D341Med (cell line): ENCODE results near the gene ERBB4.

Source experiments
- DNase-seq: peaks from one replicate; pipeline ENCODE4 v3.0.0; 2012; ENCODE audit warnings: low spot score

ERBB4 gene

GRCh38 chr2:212428681-212429478, 109.7 kb downstream of the ERBB4 start:
- DNase-seq, result no peak

- DNase-seq, result no peak
Observed at GRCh38 chr2:212427638-212428037, 111.0 kb downstream of the ERBB4 start.

- no peak for DNase-seq
Observed at GRCh38 chr2:212426637-212427412, 111.8 kb downstream of the ERBB4 start.

DNA sequence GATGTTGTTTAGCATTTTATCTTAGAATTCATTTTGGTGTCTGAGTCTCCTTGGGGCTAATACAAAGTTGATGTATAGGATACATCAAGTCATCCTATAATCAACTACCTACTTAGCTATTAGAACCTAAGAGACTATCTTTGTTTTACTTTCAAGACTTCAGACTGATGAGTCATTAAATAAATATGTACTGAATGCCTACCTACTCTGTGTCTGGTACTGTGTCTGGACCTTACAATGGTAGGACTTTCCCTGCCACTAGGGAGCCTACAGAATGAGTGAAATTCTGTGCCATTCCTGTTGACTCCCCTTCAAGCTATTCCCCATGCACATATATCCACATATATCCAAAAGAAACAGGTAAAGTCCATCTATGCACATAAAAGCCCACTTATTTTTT, 114.5 kb downstream of the ERBB4 start:
- DNase-seq, result no peak

GRCh38 chr2:212423089-212423488, 115.5 kb downstream of the ERBB4 start:
- DNase-seq, result no peak

DNA sequence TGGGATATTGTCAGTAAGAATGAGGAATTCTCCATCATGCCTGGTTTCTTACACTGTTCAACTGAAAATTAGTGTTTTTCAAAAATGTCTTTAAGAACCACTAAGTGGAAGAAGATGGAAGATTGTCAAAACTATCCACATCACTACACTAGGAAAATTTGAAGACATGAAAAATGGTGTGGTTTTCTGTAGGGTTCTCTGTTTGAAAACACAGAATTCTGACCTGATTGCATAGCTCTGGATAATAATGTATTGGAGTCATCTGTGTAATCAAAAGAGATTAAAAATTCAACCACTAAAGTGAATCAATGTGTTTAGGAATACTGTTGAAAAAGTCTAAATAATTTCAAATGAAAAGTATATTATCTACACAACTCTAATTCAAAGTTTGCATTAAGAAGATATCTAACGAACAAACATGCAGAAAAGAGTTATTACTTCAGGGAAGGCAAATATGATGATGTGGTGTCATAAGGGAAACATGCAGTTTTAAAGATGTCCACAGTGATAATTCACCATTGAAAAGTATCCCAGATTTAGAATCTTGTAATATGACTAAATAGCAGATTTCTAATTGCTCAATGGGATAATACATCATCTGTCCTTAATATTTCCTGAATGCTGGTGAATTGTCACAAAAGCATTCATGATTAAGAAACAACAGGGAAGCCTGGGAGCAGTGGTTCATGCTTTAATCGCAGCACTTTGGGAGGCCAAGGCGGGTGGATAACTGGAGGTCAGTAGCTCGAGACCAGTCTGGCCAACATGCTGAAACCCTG, 116.9 kb downstream of the ERBB4 start:
- DNase-seq, result no peak

- DNase-seq, result no peak
Observed at GRCh38 chr2:212416086-212416485, 122.5 kb downstream of the ERBB4 start.

- no peak for DNase-seq
Observed at GRCh38 chr2:212414767-212415211, 123.8 kb downstream of the ERBB4 start.

GRCh38 chr2:212409560-212409959, 129.0 kb downstream of the ERBB4 start:
- no peak for DNase-seq

DNA sequence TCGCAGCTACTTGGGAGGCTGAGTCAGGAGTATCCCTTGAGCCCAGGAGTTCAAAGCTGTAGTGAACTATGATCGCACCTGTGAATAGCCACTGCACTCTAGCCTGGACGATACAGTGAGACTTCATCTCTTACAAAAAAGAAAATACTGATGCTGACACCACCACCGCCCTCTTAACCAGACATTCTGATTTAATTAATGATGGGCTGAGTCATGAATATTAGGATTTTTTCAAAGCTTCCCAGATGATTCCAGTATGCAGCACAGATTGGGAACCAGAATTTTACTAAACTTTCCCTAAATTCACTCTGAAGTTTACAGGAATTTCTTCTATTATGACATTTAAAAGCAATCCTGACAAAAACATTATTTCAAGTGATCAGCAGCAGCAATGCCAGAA, 130.1 kb downstream of the ERBB4 start:
- DNase-seq, result no peak

DNA sequence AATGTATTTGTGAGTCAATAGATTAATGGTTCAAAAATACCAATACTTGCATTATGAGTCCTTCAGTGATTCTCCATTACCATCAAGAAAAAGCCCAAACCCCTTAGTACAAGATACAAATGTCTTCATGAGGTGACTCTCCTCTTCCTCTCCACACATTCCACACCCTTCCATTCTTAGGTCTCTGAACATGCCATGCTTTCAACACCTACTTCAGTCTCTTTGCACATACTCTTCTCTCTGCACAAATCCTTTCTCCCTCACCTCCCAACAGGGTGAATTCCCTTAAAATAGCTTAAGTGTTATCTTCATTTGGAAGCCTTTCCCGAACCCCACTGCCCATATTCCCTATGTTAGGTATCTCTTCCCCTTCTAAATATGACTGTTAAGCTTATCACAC, 131.9 kb downstream of the ERBB4 start:
- DNase-seq, result no peak

- no peak for DNase-seq
Observed at GRCh38 chr2:212402316-212402715, 136.3 kb downstream of the ERBB4 start.

DNA sequence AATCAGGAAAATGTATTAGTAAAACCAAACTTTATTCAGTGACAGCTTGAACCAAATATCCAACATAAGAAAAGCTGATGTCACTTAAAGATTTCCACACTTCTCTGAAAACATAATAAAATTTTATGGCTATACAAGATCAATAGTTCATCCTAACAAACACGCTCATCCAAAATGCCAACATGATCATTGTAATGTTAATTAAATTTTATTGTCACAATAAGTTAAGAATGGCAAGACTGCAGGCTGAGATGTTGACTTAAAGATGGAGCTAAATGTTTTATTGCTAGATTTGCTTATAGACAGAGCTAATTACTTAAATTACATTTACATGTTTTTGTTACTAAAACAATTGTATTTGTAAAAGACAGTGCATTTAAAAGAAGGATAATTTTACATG, 140.3 kb downstream of the ERBB4 start:
- no peak for DNase-seq

DNA sequence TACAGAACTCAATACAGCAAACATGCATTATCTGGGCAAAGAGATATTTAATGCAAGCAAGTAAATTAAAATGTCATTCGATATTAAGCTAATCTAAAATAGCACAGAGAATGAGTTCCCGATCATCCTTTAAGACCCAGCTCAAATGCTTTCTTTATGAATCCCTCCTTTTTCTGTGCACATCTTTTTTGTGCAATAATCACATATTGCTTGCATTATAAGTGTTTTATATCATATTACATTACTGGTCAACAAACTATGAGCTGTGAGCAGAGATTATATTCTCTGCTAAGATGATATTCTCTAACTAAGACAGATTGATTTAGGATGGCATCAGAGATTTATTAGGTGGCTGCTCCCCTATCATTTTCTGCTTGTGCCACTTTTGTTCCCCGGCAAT, 146.1 kb downstream of the ERBB4 start:
- no peak for DNase-seq

DNA sequence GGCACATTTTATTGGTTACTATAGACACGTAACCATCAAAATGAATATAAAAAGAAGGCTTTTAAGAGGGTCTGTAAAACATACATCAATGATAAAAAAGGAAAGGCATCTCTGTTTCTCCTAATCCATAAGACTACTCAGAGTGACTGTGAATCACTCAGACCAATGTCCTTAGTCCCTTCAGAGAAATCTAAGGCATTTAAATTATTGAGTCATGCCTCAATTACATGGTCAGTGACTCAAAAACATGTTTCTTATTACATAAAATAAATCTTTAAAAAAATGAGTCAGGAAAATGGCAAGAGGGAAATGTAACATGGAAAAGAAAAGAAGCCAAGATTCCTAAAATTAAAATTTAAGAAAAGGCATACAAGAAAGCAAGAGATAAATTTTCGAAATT, 146.6 kb downstream of the ERBB4 start:
- no peak for DNase-seq

- DNase-seq, result no peak
Observed at GRCh38 chr2:212387146-212387545, 151.5 kb downstream of the ERBB4 start.

- DNase-seq, result no peak
Observed at GRCh38 chr2:212385241-212385640, 153.4 kb downstream of the ERBB4 start.

GRCh38 chr2:212384027-212384426, 154.6 kb downstream of the ERBB4 start:
- no peak for DNase-seq

DNA sequence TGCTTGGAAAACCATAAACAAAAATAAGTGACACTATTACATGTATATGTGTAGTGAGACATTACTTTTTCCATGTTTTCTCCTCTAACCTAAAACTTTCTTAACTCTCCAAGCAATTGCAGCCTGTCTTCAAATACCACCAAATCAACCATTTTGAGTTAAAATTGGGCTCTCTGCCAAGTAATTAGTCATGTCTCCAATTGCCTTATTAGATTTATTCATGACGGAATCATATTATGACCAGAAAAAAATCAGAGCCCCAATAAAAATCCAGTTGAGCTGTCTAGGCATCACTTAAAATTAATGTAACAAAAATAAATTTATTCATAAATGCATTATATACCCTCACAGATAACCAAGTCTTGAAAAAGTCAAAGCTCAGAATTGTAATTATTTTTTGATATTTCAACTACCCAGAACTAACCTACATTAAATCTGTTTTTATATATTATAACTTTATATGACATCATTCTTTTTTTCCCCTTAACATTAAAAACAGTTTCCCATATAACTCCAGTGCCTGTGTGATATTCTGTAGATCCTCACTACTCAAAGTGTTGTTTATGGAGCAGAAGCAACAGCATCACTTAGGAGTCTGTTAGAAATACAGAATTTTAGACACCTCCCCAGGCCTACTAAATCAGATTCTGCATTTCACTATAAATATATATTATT, 157.0 kb downstream of the ERBB4 start:
- DNase-seq, result no peak

- DNase-seq, result no peak
Observed at GRCh38 chr2:212379103-212379502, 159.5 kb downstream of the ERBB4 start.

- no peak for DNase-seq
Observed at GRCh38 chr2:212367431-212367830, 171.2 kb downstream of the ERBB4 start.
